Measurements from ENCODE around the gene MAGI2.

DNA sequence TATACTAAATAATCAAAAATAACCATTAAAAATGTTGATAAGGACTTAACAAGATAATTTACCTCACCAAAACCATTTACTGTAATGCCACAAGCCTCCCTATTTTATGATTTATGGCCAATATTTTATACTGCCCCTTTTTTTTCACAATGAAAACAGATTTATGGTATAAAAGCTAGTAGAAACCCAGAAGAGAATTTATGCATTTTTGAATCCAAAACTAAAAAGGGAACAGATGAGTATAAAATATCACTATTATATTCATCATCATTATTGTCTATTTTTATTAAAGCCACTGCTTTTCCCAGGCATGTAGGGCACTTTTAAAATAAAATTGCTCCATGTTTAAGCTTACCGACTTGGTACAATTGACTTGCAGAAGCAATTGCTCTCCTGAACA, 1229.9 kb downstream of the MAGI2 start:
- TF ChIP-seq, protein P1, sequence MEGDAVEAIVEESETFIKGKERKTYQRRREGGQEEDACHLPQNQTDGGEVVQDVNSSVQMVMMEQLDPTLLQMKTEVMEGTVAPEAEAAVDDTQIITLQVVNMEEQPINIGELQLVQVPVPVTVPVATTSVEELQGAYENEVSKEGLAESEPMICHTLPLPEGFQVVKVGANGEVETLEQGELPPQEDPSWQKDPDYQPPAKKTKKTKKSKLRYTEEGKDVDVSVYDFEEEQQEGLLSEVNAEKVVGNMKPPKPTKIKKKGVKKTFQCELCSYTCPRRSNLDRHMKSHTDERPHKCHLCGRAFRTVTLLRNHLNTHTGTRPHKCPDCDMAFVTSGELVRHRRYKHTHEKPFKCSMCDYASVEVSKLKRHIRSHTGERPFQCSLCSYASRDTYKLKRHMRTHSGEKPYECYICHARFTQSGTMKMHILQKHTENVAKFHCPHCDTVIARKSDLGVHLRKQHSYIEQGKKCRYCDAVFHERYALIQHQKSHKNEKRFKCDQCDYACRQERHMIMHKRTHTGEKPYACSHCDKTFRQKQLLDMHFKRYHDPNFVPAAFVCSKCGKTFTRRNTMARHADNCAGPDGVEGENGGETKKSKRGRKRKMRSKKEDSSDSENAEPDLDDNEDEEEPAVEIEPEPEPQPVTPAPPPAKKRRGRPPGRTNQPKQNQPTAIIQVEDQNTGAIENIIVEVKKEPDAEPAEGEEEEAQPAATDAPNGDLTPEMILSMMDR (IDR thresholded peaks at IDR 0.05) = no peak
- TF ChIP-seq POLR2A (IDR thresholded peaks at IDR 0.05) = no peak
